ENCODE data around the gene IFNL4.

- TF ChIP-seq MYC (IDR thresholded peaks at IDR 0.05; ENCODE audit: low read depth, low read length), result no peak
- no peak for TF ChIP-seq POLR2A (IDR thresholded peaks at IDR 0.05; ENCODE audit: low read depth, low read length)
- TF ChIP-seq CTCF (IDR thresholded peaks at IDR 0.05; ENCODE audit: extremely low read depth in 1 of 2, insufficient read depth in 1 of 2, low read depth in 1 of 2, low read length in 2 of 2), result no peak
- no peak for TF ChIP-seq POLR2AphosphoS5 (IDR thresholded peaks at IDR 0.05; ENCODE audit: insufficient read depth, low read depth, low read length)
- TF ChIP-seq EZH2 (IDR thresholded peaks at IDR 0.05; ENCODE audit: borderline replicate concordance, low read depth, low read length, severe bottlenecking), result no peak
- TF ChIP-seq JUN (IDR thresholded peaks at IDR 0.05; ENCODE audit: borderline replicate concordance, insufficient read depth, insufficient read length, low read depth), result no peak
- TF ChIP-seq MAX (IDR thresholded peaks at IDR 0.05; ENCODE audit: insufficient read depth, insufficient read length), result no peak
- TF ChIP-seq FOS (IDR thresholded peaks at IDR 0.05; ENCODE audit: borderline replicate concordance, insufficient read depth, low read length), result no peak
- no peak for TF ChIP-seq GATA2 (IDR thresholded peaks at IDR 0.05; ENCODE audit: insufficient read depth, insufficient read length, low read depth, low read length)
These were observed 49.6 kb downstream of the IFNL4 start for GRCh38 chr19:39199025-39199424.

All from endothelial cell of umbilical vein (primary cell).